ENCODE data around the gene RTEL1. TPM values are rescaled to one million over a fixed set of nuclear protein-coding genes. Genes with fewer than 3 reads are reported as not detected.

Gene RTEL1
- polyA plus RNA-seq, 3 donors, result 1.0 to 15.5 (median 4.8) TPM

DNA sequence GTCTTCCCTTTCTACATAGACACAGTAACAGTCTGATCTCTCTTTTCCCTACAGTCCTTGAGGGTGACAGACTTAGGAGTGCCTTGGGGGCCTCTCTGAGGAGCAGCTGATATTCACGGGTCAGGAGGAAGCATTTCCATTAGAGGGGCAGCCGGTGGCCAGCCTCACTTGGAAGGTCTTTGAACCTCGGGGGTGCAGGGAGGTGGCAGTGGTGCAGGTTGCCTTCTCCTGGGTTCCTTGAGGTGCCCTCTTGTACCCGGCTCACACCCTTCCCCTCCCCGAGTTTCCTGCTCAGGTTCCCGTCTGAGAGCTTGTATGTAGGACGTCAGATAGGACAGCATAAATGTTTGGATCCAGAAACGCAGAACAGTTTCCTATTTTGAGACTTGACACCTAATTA, 2.5 kb downstream of the RTEL1 start:
- Histone ChIP-seq H2AFZ (ENCODE audit: insufficient read depth, low read depth, low read length, poor library complexity, severe bottlenecking) (no peak overlapping the region), H3K36me3 (replicated peaks in 1 of 2; ENCODE audit: control insufficient read depth in 1 of 2, insufficient read depth in 2 of 2, low read length in 2 of 2) (peaks cover 34 to 56% of the 10 kb centered on the region in 2 donors), H3K27me3 (ENCODE audit: control insufficient read depth in 2 of 2, insufficient read depth in 2 of 2, low read length in 2 of 2) (no peaks in the 10 kb centered on the region), H3K4me3 (replicated peaks in 1 of 3; ENCODE audit: low read depth in 2 of 3, low read length in 3 of 3) (no peak overlapping the region), H4K20me1 (ENCODE audit: insufficient read depth, low read length) (no peaks in the 10 kb centered on the region), H3K9me3 (replicated peaks in 1 of 2; ENCODE audit: control insufficient read depth in 1 of 2, insufficient read depth in 1 of 2, low read length in 2 of 2) (no peaks in the 10 kb centered on the region), H3K9ac (ENCODE audit: insufficient read depth, low read length, poor library complexity, severe bottlenecking) (no peak overlapping the region), H3K27ac (ENCODE audit: low read depth in 1 of 2, low read length in 2 of 2) (no peak overlapping the region), H3K79me2 (ENCODE audit: insufficient read depth, low read length) (peaks cover 9% of the 10 kb centered on the region), H3K4me2 (replicated peaks; ENCODE audit: extremely low read depth, low read length, poor library complexity, severe bottlenecking) (no peak overlapping the region), H3K4me1 (ENCODE audit: control insufficient read depth in 1 of 2, insufficient read depth in 2 of 2, low read length in 2 of 2) (peaks cover 20 to 22% of the 10 kb centered on the region in 2 donors)
- TF ChIP-seq, protein P1, sequence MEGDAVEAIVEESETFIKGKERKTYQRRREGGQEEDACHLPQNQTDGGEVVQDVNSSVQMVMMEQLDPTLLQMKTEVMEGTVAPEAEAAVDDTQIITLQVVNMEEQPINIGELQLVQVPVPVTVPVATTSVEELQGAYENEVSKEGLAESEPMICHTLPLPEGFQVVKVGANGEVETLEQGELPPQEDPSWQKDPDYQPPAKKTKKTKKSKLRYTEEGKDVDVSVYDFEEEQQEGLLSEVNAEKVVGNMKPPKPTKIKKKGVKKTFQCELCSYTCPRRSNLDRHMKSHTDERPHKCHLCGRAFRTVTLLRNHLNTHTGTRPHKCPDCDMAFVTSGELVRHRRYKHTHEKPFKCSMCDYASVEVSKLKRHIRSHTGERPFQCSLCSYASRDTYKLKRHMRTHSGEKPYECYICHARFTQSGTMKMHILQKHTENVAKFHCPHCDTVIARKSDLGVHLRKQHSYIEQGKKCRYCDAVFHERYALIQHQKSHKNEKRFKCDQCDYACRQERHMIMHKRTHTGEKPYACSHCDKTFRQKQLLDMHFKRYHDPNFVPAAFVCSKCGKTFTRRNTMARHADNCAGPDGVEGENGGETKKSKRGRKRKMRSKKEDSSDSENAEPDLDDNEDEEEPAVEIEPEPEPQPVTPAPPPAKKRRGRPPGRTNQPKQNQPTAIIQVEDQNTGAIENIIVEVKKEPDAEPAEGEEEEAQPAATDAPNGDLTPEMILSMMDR (IDR thresholded peaks at IDR 0.05), result no peak
- H3K9me3 Mint-ChIP-seq, result peaks cover 0 to 1% (median 0%) of the 10 kb centered on the region in 7 donors
- H3K27me3 Mint-ChIP-seq (ENCODE audit: low read depth in 3 of 3), result peaks cover 0 to 4% (median 0%) of the 10 kb centered on the region in 3 donors
- peak overlapping the region in 2 of 7 donors; percentile 6 to 62 for H3K27ac Mint-ChIP-seq
- peaks cover 28% of the 10 kb centered on the region for H3K4me1 Mint-ChIP-seq
- WGBS (ENCODE audit: insufficient coverage), result 100% methylated on average over 4 of the region's 8 CpGs
- H3K4me3 Mint-ChIP-seq, result no peak overlapping the region
- no peak for DNase-seq
- H3K36me3 Mint-ChIP-seq, result peaks cover 40 to 51% of the 10 kb centered on the region in 2 donors
- intact Hi-C loops (cut with micrococcal nuclease), result no loop called here

DNA sequence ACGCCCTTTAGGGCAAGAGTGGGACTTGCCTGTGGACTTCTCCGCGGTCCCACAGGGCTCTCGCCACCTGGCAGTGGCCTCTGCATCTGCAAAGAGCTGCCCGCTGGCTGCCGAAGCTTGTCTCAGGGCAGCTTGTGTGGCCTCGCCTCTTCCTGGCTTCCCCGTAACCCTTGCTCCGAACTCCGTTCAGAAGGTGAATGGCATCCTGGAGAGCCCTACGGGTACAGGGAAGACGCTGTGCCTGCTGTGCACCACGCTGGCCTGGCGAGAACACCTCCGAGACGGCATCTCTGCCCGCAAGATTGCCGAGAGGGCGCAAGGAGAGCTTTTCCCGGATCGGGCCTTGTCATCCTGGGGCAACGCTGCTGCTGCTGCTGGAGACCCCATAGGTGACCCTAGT, 3.0 kb downstream of the RTEL1 start:
- Histone ChIP-seq H3K9ac (ENCODE audit: insufficient read depth, low read length, poor library complexity, severe bottlenecking) (no peak overlapping the region), H3K79me2 (ENCODE audit: insufficient read depth, low read length) (peaks cover 9% of the 10 kb centered on the region), H3K4me1 (ENCODE audit: control insufficient read depth in 1 of 2, insufficient read depth in 2 of 2, low read length in 2 of 2) (peaks cover 20 to 22% of the 10 kb centered on the region in 2 donors), H2AFZ (ENCODE audit: insufficient read depth, low read depth, low read length, poor library complexity, severe bottlenecking) (no peak overlapping the region), H4K20me1 (ENCODE audit: insufficient read depth, low read length) (no peaks in the 10 kb centered on the region), H3K36me3 (replicated peaks in 1 of 2; ENCODE audit: control insufficient read depth in 1 of 2, insufficient read depth in 2 of 2, low read length in 2 of 2) (peaks cover 39 to 60% of the 10 kb centered on the region in 2 donors), H3K4me3 (replicated peaks in 1 of 3; ENCODE audit: low read depth in 2 of 3, low read length in 3 of 3) (no peak overlapping the region), H3K27ac (ENCODE audit: low read depth in 1 of 2, low read length in 2 of 2) (no peak overlapping the region), H3K9me3 (replicated peaks in 1 of 2; ENCODE audit: control insufficient read depth in 1 of 2, insufficient read depth in 1 of 2, low read length in 2 of 2) (no peaks in the 10 kb centered on the region), H3K4me2 (replicated peaks; ENCODE audit: extremely low read depth, low read length, poor library complexity, severe bottlenecking) (no peak overlapping the region), H3K27me3 (ENCODE audit: control insufficient read depth in 2 of 2, insufficient read depth in 2 of 2, low read length in 2 of 2) (no peaks in the 10 kb centered on the region)
- H3K27ac Mint-ChIP-seq, result no peak overlapping the region
- peaks cover 28% of the 10 kb centered on the region for H3K4me1 Mint-ChIP-seq
- WGBS (ENCODE audit: insufficient coverage), result 95% methylated on average over 22 of the region's 22 CpGs
- no peak for DNase-seq
- peaks cover 0 to 4% (median 0%) of the 10 kb centered on the region in 3 donors for H3K27me3 Mint-ChIP-seq (ENCODE audit: low read depth in 3 of 3)
- no peak overlapping the region for H3K4me3 Mint-ChIP-seq
- H3K36me3 Mint-ChIP-seq, result peaks cover 44 to 56% of the 10 kb centered on the region in 2 donors
- peaks cover 0 to 1% (median 0%) of the 10 kb centered on the region in 7 donors for H3K9me3 Mint-ChIP-seq
- TF ChIP-seq, protein P1 (IDR thresholded peaks at IDR 0.05), result no peak
- intact Hi-C loops (cut with micrococcal nuclease), result no loop called here
